ENCODE measurements around the gene CCDC91. TPM values are rescaled to one million over a fixed set of nuclear protein-coding genes. Genes with fewer than 3 reads are reported as not detected.

The CCDC91 gene
- total and polyA plus RNA-seq, 2 experiments from 2014 or later = 13.9 to 25.5 TPM

DNA sequence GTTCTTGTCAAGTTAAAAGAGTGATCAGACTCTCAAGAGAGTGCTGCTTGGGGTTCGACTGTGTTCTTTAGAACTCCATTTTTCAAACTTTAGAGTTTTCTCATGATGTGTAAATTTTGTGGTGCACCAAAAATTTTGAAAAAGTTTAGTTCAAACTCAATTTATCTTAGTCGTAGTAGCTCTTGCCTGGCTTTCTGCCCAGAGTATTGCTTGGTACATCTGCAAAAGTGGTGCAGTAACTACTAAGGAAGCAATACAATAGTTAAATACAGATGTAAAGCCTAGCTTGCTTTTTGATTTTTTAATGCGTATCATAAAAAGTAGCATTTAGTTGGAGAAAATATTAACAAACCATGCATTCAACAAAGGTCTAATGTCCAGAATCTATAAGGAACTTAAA is 9.5 kb upstream of the CCDC91 start:
- Histone ChIP-seq H3K4me3 (no peak overlapping the region), H3K27me3 (no peaks in the 10 kb centered on the region), H3K36me3 (no peaks in the 10 kb centered on the region), H3K9me3 (ENCODE audit: low read depth) (no peaks in the 10 kb centered on the region), H3K4me1 (ENCODE audit: low read depth) (no peaks in the 10 kb centered on the region), H3K27ac (no peak overlapping the region)
- no peak for DNase-seq (ENCODE audit: low read depth in 1 of 2, low spot score in 1 of 2)
- TF ChIP-seq, protein P1, sequence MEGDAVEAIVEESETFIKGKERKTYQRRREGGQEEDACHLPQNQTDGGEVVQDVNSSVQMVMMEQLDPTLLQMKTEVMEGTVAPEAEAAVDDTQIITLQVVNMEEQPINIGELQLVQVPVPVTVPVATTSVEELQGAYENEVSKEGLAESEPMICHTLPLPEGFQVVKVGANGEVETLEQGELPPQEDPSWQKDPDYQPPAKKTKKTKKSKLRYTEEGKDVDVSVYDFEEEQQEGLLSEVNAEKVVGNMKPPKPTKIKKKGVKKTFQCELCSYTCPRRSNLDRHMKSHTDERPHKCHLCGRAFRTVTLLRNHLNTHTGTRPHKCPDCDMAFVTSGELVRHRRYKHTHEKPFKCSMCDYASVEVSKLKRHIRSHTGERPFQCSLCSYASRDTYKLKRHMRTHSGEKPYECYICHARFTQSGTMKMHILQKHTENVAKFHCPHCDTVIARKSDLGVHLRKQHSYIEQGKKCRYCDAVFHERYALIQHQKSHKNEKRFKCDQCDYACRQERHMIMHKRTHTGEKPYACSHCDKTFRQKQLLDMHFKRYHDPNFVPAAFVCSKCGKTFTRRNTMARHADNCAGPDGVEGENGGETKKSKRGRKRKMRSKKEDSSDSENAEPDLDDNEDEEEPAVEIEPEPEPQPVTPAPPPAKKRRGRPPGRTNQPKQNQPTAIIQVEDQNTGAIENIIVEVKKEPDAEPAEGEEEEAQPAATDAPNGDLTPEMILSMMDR (IDR thresholded peaks at IDR 0.05; ENCODE audit: low read depth, low read length) = no peak

- no peaks in the 10 kb centered on the region for H3K36me3 ChIP-seq
- H3K27me3 ChIP-seq = no peaks in the 10 kb centered on the region
- TF ChIP-seq, protein P1 (IDR thresholded peaks at IDR 0.05; ENCODE audit: low read depth, low read length) = no peak
- DNase-seq (ENCODE audit: low read depth in 1 of 2, low spot score in 1 of 2) = no peak
- no peaks in the 10 kb centered on the region for H3K4me1 ChIP-seq (ENCODE audit: low read depth)
- no peak overlapping the region for H3K27ac ChIP-seq
- no peak overlapping the region for H3K4me3 ChIP-seq
- H3K9me3 ChIP-seq (ENCODE audit: low read depth) = no peaks in the 10 kb centered on the region
These were observed 5.9 kb upstream of the CCDC91 start for GRCh38 chr12:28184375-28184774.

- H3K27ac ChIP-seq = no peak overlapping the region
- H3K9me3 ChIP-seq (ENCODE audit: low read depth) = no peaks in the 10 kb centered on the region
- no peaks in the 10 kb centered on the region for H3K36me3 ChIP-seq
- DNase-seq (ENCODE audit: low read depth in 1 of 2, low spot score in 1 of 2) = no peak
- no peak overlapping the region for H3K4me3 ChIP-seq
- no peaks in the 10 kb centered on the region for H3K4me1 ChIP-seq (ENCODE audit: low read depth)
- TF ChIP-seq, protein P1 (IDR thresholded peaks at IDR 0.05; ENCODE audit: low read depth, low read length) = no peak
- no peaks in the 10 kb centered on the region for H3K27me3 ChIP-seq
These were observed 3.8 kb upstream of the CCDC91 start for GRCh38 chr12:28186500-28186899.

- no peaks in the 10 kb centered on the region for H3K36me3 ChIP-seq
- peak overlapping the region; percentile 90 for H3K27ac ChIP-seq
- DNase-seq (ENCODE audit: low read depth in 1 of 2, low spot score in 1 of 2) = no peak
- TF ChIP-seq, protein P1 (IDR thresholded peaks at IDR 0.05; ENCODE audit: low read depth, low read length) = no peak
- H3K4me1 ChIP-seq (ENCODE audit: low read depth) = no peaks in the 10 kb centered on the region
- H3K4me3 ChIP-seq = peak overlapping the region; percentile 66
- no peaks in the 10 kb centered on the region for H3K9me3 ChIP-seq (ENCODE audit: low read depth)
- H3K27me3 ChIP-seq = no peaks in the 10 kb centered on the region
These were observed 404 bp upstream of the CCDC91 start for GRCh38 chr12:28189784-28190320.

DNA sequence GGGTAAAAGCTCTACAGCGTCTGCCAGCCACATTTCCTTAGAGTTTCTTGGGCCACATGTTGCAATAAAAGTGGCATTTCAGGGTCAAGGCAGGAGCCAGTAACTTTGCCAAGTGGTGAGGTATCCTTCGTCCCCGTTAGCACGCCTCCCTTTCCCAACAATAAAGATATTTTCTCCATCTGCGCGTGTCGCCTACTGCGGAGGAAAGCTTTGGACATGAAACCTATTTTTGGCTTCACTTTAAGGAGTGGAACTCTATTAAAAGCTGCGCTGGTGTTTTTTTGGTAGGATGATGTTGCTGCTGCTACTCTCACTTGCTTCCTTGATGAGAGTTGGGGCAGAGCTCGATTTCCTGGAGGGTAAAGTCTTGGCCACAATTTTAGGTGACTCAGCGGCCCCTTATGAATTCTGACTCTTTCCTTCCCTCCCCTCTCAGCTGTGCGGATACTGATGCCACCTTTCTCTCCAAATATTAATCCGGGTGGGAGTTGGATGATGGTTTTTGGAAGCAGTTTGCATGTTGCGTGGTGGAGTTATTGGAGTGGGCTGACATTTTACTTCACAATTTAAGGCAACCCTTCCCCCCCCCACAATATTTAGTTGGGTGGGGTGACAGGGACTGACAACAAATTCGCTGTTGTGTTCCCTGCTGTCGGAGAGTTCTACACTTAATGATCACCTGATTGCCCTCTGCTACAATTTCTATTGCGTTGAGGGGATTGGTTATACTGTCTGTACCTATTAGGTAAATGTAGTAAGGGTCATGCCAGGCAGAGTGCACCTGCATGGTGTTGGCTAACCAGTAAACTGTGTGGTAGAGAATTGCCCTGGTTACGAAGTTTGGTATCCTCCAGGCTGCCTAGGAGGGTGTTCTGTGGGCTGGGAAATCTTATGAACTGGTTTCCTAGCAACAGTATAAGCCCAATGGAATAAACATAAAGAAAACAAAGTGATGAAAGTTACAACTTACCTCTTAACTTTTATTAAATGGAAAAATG is 1.1 kb downstream of the CCDC91 start:
- Histone ChIP-seq H3K27me3 (no peaks in the 10 kb centered on the region), H3K27ac (peak overlapping the region; percentile 90), H3K36me3 (no peaks in the 10 kb centered on the region), H3K9me3 (ENCODE audit: low read depth) (no peaks in the 10 kb centered on the region), H3K4me1 (ENCODE audit: low read depth) (no peaks in the 10 kb centered on the region), H3K4me3 (peak overlapping the region; percentile 66)
- DNase-seq (ENCODE audit: low read depth in 1 of 2, low spot score in 1 of 2) = peak in 1 of 2 donors; percentile 40
- TF ChIP-seq, protein P1 (IDR thresholded peaks at IDR 0.05; ENCODE audit: low read depth, low read length) = no peak
